ENCODE measurements around the gene STK4.

The STK4 gene

DNA sequence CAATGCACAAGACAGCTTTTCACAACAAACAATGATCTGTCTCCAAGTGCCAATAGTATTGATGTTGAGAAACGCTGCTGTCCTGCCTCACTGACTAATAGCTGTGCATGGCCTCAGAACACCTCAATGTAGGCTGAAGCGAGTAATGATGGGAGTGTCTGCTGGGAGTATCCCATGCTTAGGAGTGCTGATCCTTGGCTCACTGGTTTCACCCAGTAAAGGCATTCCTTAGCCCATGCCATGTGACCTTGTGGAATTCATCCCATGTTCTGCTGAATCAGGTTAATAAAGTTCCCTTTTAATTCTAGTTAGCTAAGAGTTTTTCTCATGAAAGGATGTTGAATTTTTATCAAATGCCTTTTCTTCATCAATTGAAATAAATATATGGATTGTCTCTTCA is 161.8 kb downstream of the STK4 start:
- Histone ChIP-seq H3K4me1 (ENCODE audit: control insufficient read depth in 2 of 2, insufficient read depth in 2 of 2, low read length in 2 of 2) (no peaks in the 10 kb centered on the region), H3K27ac (ENCODE audit: low read depth in 2 of 2, low read length in 2 of 2) (no peak overlapping the region), H3K27me3 (ENCODE audit: control insufficient read depth in 2 of 2, insufficient read depth in 2 of 2, low read length in 2 of 2) (no peaks in the 10 kb centered on the region), H3K4me3 (ENCODE audit: low read length in 2 of 2) (no peak overlapping the region), H3K9me3 (ENCODE audit: control insufficient read depth in 2 of 2, low read length in 2 of 2) (no peaks in the 10 kb centered on the region), H3K36me3 (ENCODE audit: control insufficient read depth in 2 of 2, insufficient read depth in 2 of 2, low read length in 2 of 2) (no peaks in the 10 kb centered on the region), H3K9ac (ENCODE audit: low read depth in 1 of 2, low read length in 2 of 2) (no peak overlapping the region)
